ENCODE data around the gene RYR1.
"Not testable (repeated sequence)": the region's sequence is repeated elsewhere in the genome, so short reads cannot be mapped to it uniquely, and the experiment has no call there.

RYR1 gene

GRCh38 chr19:38537071-38537936 lies 103.8 kb downstream of the RYR1 start:
- in situ Hi-C loops (cut with MboI; ENCODE audit: low sequenced_read_pairs), result no loop called here

- in situ Hi-C loops (cut with MboI; ENCODE audit: low sequenced_read_pairs), result no loop called here
Measured at GRCh38 chr19:38538386-38538785, 104.9 kb downstream of the RYR1 start.

- in situ Hi-C loops (cut with MboI; ENCODE audit: low sequenced_read_pairs), result no loop called here
Measured at GRCh38 chr19:38538793-38539528, 105.5 kb downstream of the RYR1 start.

GRCh38 chr19:38539751-38540150 lies 106.3 kb downstream of the RYR1 start:
- in situ Hi-C loops (cut with MboI; ENCODE audit: low sequenced_read_pairs), result no loop called here

- in situ Hi-C loops (cut with MboI; ENCODE audit: low sequenced_read_pairs), result no loop called here
Measured at GRCh38 chr19:38542040-38542439, 108.5 kb downstream of the RYR1 start.

- in situ Hi-C loops (cut with MboI; ENCODE audit: low sequenced_read_pairs), result no loop called here
Measured at GRCh38 chr19:38543286-38543806, 109.9 kb downstream of the RYR1 start.

- in situ Hi-C loops (cut with MboI; ENCODE audit: low sequenced_read_pairs), result no loop called here
Measured at GRCh38 chr19:38543807-38544568, 110.5 kb downstream of the RYR1 start.

GRCh38 chr19:38544569-38545315 lies 111.3 kb downstream of the RYR1 start:
- in situ Hi-C loops (cut with MboI; ENCODE audit: low sequenced_read_pairs), result no loop called here

- in situ Hi-C loops (cut with MboI; ENCODE audit: low sequenced_read_pairs), result no loop called here
Measured at GRCh38 chr19:38545596-38545995, 112.1 kb downstream of the RYR1 start.

- in situ Hi-C loops (cut with MboI; ENCODE audit: low sequenced_read_pairs), result no loop called here
Measured at GRCh38 chr19:38547421-38547820, 113.9 kb downstream of the RYR1 start.

- in situ Hi-C loops (cut with MboI; ENCODE audit: low sequenced_read_pairs), result no loop called here
Measured at GRCh38 chr19:38549061-38549460, 115.6 kb downstream of the RYR1 start.

- in situ Hi-C loops (cut with MboI; ENCODE audit: low sequenced_read_pairs), result no loop called here
Measured at GRCh38 chr19:38549942-38550341, 116.5 kb downstream of the RYR1 start.

GRCh38 chr19:38550376-38550775 lies 116.9 kb downstream of the RYR1 start:
- in situ Hi-C loops (cut with MboI; ENCODE audit: low sequenced_read_pairs), result no loop called here

GRCh38 chr19:38551450-38551813 lies 117.9 kb downstream of the RYR1 start:
- in situ Hi-C loops (cut with MboI; ENCODE audit: low sequenced_read_pairs), result no loop called here

- in situ Hi-C loops (cut with MboI; ENCODE audit: low sequenced_read_pairs), result not testable (repeated sequence)
Measured at GRCh38 chr19:38553239-38553638, 119.7 kb downstream of the RYR1 start.

GRCh38 chr19:38554676-38555141 lies 121.2 kb downstream of the RYR1 start:
- in situ Hi-C loops (cut with MboI; ENCODE audit: low sequenced_read_pairs), result no loop called here

GRCh38 chr19:38555200-38555599 lies 121.7 kb downstream of the RYR1 start:
- in situ Hi-C loops (cut with MboI; ENCODE audit: low sequenced_read_pairs), result no loop called here

GRCh38 chr19:38556521-38557174 lies 123.2 kb downstream of the RYR1 start:
- in situ Hi-C loops (cut with MboI; ENCODE audit: low sequenced_read_pairs), result no loop called here

GRCh38 chr19:38557205-38557799 lies 123.8 kb downstream of the RYR1 start:
- in situ Hi-C loops (cut with MboI; ENCODE audit: low sequenced_read_pairs), result no loop called here

Data from hTERT RPE-1 (cell line).